ENCODE results near the gene MYL4. TPM values are rescaled to one million over a fixed set of nuclear protein-coding genes. Genes with fewer than 3 reads are reported as not detected.

MYL4 gene
- total and polyA plus RNA-seq, 10 of the 15 experiments (the other 5 are each of a cell fraction or from before 2014, with no cell fraction given) = 0.23 to 1.6 (median 0.58) TPM; not detected in 3

DNA sequence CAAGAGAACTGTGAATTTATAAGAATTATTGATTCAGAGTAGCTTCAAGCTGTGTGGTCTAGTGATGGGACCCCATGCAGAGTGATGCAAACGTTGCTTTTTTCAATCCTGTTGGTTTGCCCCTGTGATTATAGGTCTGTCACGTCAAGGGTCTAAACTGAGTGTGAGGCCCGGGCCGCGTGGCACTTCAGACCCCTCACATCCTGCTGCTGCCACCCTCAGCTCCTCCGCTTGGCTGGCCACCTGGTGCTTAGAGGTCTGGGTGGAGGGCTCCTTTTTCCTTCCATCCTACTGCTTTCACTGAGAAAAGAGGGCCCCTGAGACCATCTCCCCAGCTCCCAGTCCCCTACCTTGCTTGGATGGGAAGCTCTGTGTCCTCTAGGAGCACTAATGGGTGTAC is 12.0 kb downstream of the MYL4 start:
- ChIA-PET SMC1A (ENCODE audit: uncharacterized antibody, unreplicated experiment) (interaction anchor here (1.1 to 4.8 kb wide), 4 partner anchors 8 to 443 kb away, joined by 3 to 46 read pairs (median 16); partner anchors contain the start of gene CDC27), RAD21 (ENCODE audit: unreplicated experiment) (interaction anchor here (2.5 kb wide), 1 partner anchor 14 kb away, joined by 13 read pairs; no protein-coding TSS in a partner anchor), CTCF (interaction anchor here (0.9 to 2.8 kb wide), 5 partner anchors 8 to 58 kb away, joined by 3 to 20 read pairs (median 3); no protein-coding TSS in a partner anchor), POLR2A (no interaction called here)
- Histone ChIP-seq H4K20me1 (ENCODE audit: control insufficient read depth, insufficient read depth) (no peaks in the 10 kb centered on the region), H3K27ac (ENCODE audit: control insufficient read depth, insufficient read depth) (no peak overlapping the region), H3K36me3 (ENCODE audit: control insufficient read depth in 2 of 2, insufficient read depth in 2 of 2, low read length in 1 of 2) (no peaks in the 10 kb centered on the region), H3K4me3 (no peak overlapping the region), H3K4me2 (ENCODE audit: control insufficient read depth, insufficient read depth) (no peak overlapping the region), H3K9me3 (replicated peaks; ENCODE audit: control insufficient read depth, insufficient read depth, low read length) (no peaks in the 10 kb centered on the region; the same call in 2 of the 3 replicates), H3K27me3 (replicated peaks in 1 of 2; ENCODE audit: control insufficient read depth in 2 of 2, insufficient read depth in 2 of 2, low read length in 1 of 2) (no peaks in the 10 kb centered on the region), H3K79me2 (ENCODE audit: control insufficient read depth, insufficient read depth, low read length) (no peaks in the 10 kb centered on the region), H3K9ac (ENCODE audit: control insufficient read depth, insufficient read depth, low read length) (no peak overlapping the region), H2AFZ (ENCODE audit: control insufficient read depth, low read depth, low read length) (no peak overlapping the region), H3K4me1 (ENCODE audit: control insufficient read depth, insufficient read depth, low read length) (peaks cover 9% of the 10 kb centered on the region)
- in situ Hi-C loops (cut with MboI) = no loop called here
- 56% methylated on average over 6 of the region's 6 CpGs for WGBS (ENCODE audit: insufficient coverage, insufficient replicate concordance, low lambda C conversion rate, missing lambda C conversion rate)
- FAIRE-seq (no peak), DNase-seq (ENCODE audit: low read depth, low spot score) (no peak), ATAC-seq (no peak)
- TF ChIP-seq, protein P1, sequence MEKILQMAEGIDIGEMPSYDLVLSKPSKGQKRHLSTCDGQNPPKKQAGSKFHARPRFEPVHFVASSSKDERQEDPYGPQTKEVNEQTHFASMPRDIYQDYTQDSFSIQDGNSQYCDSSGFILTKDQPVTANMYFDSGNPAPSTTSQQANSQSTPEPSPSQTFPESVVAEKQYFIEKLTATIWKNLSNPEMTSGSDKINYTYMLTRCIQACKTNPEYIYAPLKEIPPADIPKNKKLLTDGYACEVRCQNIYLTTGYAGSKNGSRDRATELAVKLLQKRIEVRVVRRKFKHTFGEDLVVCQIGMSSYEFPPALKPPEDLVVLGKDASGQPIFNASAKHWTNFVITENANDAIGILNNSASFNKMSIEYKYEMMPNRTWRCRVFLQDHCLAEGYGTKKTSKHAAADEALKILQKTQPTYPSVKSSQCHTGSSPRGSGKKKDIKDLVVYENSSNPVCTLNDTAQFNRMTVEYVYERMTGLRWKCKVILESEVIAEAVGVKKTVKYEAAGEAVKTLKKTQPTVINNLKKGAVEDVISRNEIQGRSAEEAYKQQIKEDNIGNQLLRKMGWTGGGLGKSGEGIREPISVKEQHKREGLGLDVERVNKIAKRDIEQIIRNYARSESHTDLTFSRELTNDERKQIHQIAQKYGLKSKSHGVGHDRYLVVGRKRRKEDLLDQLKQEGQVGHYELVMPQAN (conservative IDR thresholded peaks at IDR 0.05) = no peak
- TF ChIP-seq, protein P2, sequence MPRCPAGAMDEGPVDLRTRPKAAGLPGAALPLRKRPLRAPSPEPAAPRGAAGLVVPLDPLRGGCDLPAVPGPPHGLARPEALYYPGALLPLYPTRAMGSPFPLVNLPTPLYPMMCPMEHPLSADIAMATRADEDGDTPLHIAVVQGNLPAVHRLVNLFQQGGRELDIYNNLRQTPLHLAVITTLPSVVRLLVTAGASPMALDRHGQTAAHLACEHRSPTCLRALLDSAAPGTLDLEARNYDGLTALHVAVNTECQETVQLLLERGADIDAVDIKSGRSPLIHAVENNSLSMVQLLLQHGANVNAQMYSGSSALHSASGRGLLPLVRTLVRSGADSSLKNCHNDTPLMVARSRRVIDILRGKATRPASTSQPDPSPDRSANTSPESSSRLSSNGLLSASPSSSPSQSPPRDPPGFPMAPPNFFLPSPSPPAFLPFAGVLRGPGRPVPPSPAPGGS (IDR thresholded peaks at IDR 0.05; ENCODE audit: borderline replicate concordance, insufficient read depth, low read depth, low read length, poor library complexity, severe bottlenecking) = no peak
- TF ChIP-seq, protein P3, sequence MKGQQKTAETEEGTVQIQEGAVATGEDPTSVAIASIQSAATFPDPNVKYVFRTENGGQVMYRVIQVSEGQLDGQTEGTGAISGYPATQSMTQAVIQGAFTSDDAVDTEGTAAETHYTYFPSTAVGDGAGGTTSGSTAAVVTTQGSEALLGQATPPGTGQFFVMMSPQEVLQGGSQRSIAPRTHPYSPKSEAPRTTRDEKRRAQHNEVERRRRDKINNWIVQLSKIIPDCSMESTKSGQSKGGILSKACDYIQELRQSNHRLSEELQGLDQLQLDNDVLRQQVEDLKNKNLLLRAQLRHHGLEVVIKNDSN (IDR thresholded peaks at IDR 0.05; ENCODE audit: borderline replicate concordance, extremely low read length, insufficient read depth, low read depth, low read length) = no peak
- TF ChIP-seq, protein P4, sequence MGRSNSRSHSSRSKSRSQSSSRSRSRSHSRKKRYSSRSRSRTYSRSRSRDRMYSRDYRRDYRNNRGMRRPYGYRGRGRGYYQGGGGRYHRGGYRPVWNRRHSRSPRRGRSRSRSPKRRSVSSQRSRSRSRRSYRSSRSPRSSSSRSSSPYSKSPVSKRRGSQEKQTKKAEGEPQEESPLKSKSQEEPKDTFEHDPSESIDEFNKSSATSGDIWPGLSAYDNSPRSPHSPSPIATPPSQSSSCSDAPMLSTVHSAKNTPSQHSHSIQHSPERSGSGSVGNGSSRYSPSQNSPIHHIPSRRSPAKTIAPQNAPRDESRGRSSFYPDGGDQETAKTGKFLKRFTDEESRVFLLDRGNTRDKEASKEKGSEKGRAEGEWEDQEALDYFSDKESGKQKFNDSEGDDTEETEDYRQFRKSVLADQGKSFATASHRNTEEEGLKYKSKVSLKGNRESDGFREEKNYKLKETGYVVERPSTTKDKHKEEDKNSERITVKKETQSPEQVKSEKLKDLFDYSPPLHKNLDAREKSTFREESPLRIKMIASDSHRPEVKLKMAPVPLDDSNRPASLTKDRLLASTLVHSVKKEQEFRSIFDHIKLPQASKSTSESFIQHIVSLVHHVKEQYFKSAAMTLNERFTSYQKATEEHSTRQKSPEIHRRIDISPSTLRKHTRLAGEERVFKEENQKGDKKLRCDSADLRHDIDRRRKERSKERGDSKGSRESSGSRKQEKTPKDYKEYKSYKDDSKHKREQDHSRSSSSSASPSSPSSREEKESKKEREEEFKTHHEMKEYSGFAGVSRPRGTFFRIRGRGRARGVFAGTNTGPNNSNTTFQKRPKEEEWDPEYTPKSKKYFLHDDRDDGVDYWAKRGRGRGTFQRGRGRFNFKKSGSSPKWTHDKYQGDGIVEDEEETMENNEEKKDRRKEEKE (IDR thresholded peaks at IDR 0.05) = no peak
- no peak for TF ChIP-seq FOS (IDR thresholded peaks at IDR 0.05; ENCODE audit: borderline replicate concordance, extremely low read depth, insufficient read length)
- intact Hi-C loops (cut with micrococcal nuclease; ENCODE audit: unreplicated experiment) = no loop called here
- no TSS peak for BruUV-seq (replicated peaks)

Data from GM12878 (cell line).